Measurements from ENCODE around the gene DHRS7B. TPM values are rescaled to one million over a fixed set of nuclear protein-coding genes. Genes with fewer than 3 reads are reported as not detected.
A peak's percentile ranks its signal among the peaks of the same experiment; 100 is the strongest.
"Not testable (repeated sequence)": the region's sequence is repeated elsewhere in the genome, so short reads cannot be mapped to it uniquely, and the experiment has no call there.

Gene DHRS7B
- total RNA-seq, 1 donor from 2014 or later = 18.6 TPM

DNA sequence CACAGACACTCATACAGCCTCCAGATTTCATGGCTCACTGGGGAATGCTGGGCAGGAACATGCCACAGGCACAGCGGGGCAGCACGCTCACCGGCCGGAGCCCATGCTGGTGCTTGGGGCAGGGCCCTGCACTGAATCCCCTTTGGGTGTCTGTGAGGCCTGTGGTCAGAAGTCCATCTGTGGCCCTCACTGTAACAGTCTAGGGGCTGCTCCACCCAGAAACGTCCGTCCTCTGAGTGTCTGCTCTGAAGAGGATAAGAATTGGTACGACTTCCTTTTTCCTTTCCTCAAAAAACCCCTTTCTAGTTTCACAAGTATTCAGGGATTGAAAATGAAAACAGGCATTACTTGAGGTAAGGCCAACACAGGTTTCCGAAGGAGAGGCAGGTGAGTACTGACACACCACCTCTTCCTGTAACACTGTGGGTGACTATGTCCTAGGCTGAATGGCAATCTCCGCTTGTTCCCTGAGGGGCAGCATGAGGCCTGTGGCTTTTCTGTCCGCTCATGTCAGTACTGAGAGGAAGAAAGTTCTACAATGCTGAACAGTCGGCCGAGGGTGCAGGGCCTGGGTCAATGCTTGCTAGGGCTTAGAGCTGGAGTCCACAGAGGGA lies 44.7 kb downstream of the DHRS7B start:
- intact Hi-C loops (cut with micrococcal nuclease) = no loop called here
- no peak for ATAC-seq
- DNase-seq = no peak

DNA sequence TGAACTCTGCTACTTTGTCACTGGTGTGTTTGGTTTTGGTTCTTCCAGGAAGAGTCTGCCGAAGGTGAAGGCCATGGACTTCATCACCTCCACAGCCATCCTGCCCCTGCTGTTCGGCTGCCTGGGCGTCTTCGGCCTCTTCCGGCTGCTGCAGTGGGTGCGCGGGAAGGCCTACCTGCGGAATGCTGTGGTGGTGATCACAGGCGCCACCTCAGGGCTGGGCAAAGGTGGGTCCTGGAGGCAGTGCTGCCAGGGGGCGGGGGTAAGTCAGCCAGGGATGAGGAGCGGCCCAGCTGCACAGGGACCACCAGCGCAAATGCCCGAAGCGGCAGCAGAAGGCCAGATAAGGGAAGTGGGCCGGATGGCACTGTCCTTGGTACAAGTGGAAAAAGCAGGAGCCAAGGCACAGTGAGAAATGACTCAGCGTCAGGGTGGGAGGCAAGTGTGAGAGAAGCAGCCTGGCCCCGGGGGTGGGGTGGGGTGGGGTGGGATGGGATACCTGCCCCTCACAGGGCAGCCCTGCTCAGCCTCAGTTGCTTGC lies 45.3 kb downstream of the DHRS7B start:
- intact Hi-C loops (cut with micrococcal nuclease) = no loop called here
- ATAC-seq = no peak
- no peak for DNase-seq

DNA sequence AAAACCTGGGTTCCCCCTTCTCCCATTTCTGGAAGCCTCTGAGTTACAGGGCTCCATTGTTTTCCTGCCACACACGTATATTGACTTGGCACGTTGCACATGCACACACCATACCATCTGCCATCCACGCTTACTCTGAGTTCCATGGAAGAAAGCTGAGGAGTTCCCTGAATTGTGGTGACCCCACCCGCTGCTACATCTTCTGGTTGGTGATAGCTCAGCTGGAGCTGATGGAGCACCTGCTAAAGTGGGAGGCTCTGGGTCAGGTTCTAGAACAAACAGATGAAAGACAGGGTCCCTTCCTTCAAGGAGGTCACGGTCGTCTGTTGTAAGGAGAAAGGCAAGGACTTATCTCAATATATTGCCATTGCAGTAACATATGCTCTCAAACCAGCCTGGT lies 46.1 kb downstream of the DHRS7B start:
- no peak for DNase-seq
- intact Hi-C loops (cut with micrococcal nuclease) = no loop called here
- ATAC-seq = no peak

DNA sequence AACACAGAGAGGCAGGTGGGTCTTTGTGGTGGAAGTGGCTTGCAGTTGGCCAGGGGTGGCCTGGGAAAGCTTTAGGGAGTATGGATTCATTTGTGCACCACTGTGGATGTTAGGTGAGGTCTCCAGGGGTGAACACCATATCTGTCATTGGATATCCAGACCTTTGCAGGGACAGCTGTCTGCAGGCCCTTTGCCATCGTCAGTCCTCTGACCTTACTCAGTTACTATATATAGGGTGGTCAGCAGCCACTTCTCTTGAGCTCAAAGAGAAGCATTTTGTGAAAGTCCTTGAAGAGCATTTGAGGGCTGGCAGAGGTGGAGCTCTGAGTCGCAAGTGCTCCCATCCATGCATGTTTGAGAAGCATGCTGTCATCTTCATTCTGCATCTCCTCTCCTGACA lies 46.8 kb downstream of the DHRS7B start:
- peak; percentile 74 for ATAC-seq
- intact Hi-C loops (cut with micrococcal nuclease) = no loop called here
- no peak for DNase-seq

DNA sequence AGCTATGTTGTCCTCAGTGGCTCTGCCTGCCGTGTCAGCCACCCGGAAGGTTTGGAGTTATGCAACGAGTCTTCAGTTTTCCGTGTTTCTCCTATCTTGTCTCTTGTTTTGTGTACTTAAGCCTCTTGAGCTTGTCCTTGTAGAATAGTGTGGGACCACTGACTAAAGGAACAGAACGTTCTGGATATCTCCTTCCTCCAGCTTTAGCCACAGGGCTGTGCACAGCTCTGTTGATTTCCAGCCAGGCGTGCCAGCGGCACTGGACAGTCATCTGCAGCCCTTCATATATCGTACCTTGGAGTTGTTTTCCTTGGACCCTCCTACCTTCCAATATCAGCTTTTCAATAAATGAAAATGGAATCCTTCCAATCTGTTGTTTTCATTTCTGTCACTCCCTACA lies 47.4 kb downstream of the DHRS7B start:
- DNase-seq = peak; percentile 49
- peak; percentile 72 for ATAC-seq
- intact Hi-C loops (cut with micrococcal nuclease) = no loop called here

DNA sequence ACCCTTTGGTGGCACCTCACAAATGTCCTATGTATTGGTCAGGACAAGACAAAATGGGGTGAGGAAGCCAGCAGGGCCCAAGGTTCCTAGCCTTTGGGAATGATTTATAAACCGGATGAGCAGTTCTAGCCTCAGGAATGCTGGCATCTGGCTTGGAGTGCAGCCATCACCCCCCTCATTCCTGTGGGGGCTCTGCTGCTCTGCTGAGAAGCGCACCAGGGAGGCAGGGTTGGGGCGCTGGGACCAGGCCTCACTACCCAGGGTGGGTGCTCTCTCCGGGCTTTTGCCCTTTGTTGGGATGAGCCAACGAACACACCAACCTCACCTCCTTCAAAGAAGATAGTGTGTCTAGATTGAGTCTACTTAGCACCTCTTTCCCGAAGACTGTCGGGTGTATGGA lies 47.9 kb downstream of the DHRS7B start:
- ATAC-seq (no peak), DNase-seq (no peak)
- intact Hi-C loops (cut with micrococcal nuclease) = no loop called here

DNA sequence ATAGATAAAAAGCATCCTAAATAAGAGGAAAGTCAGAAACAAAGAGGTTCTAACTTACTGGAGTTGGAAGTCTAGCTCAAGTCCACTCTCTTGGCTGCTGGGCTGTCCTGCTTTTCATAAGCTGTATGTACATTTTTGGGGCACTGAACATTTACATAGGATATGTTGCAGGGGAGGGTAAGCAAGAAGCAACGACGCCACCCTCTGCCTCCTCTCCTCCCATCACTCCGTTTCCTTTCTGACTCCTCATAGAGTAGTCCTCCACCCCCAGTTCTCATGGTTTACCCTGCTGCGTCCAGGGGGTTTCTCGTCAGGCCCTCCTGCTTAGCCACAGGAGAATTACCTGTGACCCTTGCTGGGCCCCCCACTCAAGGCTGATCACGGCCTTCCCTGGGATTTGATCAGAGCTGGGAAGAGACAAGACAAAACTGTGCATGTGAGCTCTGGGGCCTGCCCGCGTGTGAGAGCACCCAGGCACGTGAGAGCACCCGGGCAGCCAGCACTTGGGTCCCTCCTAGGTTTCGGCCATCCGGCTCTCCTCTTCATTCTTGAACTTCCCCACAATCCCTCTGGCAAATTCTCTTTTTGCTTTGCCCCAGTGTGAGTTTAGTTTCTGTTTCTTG lies 50.1 kb downstream of the DHRS7B start:
- no peak for DNase-seq
- ATAC-seq = no peak

DNA sequence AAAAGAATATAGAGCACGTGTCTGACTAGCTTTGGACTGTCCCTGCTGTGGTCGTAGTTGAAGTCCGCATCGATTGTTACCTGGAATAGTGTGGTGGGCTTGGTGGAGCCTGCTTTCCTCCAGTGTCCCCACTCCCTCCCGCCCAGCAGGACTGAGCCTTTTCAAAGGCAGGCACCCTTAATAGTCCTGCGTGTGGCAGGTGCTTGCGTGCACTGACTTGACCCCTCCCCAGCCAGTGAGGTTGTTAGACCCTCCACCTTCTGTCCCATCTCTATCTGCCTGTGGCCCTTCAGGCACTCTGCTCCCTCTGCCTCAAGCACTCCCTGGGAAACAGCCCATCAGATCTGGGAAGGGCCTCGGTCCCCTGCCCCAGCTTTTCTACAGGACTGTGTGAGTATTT lies 50.6 kb downstream of the DHRS7B start:
- DNase-seq (no peak), ATAC-seq (no peak)
- intact Hi-C loops (cut with micrococcal nuclease) = no loop called here

More for the DNA sequence above, 50.1 kb downstream of the DHRS7B start:
- intact Hi-C loops (cut with micrococcal nuclease) = no loop called here

DNA sequence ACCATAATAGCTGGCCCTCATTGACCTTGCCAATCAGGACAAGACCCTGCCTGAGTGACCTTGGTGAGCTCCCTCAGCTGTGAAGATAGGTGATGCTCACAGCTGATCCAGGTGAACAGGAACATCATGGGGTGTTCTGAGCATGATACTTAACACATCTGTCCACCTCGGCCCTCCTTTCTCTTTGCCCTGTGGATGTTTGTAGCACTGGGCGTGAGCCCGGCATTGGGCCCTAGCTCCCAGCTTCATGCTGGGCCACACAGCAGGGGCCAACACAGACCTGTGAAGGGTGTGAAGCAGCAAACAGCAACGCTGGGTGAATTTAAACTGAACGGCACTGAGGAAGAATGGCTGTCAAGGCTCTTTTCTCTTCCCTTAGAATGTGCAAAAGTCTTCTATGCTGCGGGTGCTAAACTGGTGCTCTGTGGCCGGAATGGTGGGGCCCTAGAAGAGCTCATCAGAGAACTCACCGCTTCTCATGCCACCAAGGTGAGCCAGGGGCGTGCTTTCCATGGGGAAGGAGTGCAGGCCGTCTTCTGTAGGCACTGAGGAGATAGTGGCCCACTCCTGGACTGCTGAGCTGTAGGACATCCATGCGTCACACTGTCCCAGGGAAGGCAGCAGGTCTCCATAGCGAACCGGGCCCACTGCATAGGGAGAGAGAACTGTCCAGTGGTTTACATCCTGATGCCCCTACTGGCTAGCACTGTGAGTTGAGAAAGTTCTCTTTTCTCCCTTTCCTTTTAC lies 51.3 kb downstream of the DHRS7B start:
- ATAC-seq (no peak), DNase-seq (no peak)
- intact Hi-C loops (cut with micrococcal nuclease) = no loop called here

DNA sequence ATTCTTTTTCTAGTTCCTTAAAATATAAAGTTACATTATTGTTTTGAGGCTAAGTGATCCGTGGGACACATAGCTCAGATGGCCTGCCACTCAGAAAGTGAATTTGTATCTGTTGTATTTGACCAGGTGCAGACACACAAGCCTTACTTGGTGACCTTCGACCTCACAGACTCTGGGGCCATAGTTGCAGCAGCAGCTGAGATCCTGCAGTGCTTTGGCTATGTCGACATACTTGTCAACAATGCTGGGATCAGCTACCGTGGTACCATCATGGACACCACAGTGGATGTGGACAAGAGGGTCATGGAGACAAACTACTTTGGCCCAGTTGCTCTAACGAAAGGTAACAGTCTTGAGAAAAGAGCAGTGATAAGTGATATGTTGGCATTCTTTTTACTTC lies 56.7 kb downstream of the DHRS7B start:
- ATAC-seq (no peak), DNase-seq (no peak)
- intact Hi-C loops (cut with micrococcal nuclease) = no loop called here

DNA sequence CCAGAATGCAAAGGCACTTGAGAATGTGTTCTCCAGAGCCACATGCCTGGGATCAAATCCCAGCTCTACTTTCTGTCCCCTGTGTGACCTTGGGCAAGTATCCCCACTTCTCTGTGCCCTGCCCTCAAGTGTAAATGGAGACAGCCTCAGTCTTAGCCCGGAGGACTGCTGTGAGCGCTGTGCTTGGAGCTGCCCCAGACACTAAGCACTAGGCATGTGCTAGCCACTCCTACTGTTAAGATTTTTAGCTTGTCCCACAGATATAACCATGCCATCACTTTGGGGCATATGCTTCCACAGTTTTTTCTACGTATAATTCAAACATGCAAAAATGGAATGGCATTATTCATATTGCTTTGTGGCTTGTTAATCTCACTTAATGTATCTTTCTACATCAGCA lies 57.8 kb downstream of the DHRS7B start:
- ATAC-seq (no peak), DNase-seq (no peak)
- intact Hi-C loops (cut with micrococcal nuclease) = no loop called here

DNA sequence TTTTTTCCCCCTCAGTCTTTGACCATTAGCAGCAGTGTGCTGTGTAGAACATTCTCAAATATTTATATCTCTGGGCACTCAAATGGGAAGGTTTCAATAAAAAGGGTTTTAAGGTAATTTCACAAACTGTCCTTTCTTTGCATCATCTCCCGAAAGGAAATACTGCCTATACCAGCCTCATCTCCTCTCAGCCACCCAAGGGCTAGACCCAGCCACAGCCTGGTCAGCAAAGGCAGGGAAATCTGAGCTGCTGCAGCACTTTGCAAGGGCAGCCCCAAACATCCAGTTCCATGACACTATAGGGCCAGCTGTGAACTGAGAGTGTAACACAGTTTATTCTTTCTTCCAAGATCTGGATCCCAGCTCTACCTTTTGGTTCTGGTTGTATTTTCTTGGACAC lies 58.3 kb downstream of the DHRS7B start:
- ATAC-seq = no peak
- intact Hi-C loops (cut with micrococcal nuclease) = no loop called here
- no peak for DNase-seq

DNA sequence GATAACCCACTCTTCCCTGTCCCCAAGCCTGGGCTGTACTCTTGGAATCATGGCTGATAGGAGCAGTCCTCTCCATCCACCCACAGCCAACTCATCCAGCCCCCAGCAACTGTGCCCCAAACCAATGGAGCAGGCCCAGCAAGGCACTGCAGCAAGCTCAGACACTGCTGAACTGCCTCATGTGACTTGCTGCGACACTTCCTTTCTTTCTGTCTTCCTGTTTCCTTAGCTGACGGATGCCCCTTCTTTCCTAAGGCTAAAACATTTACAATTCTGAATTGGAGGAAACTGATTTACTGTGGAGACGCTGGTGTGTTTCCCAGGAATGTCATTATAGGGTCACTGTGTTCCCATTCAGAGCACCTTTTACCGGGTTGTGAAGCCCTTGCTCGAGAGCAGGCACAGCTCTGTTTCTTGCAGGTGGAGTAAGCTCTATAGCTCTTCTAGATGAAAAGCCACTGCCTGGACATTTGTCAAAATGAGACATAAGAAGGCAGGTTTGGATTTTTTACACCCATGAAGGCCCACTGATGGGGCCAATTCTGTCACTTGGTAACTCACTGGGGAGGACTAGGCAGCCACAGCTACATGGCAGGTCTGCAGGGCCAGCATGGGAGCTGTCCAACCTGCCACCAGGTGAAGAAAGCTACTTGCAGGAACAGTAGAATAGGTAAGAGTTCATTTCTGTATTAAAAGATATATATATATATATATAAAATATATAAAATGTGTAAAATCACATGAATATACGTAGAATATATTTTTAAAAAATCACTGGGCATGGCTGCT lies 59.8 kb downstream of the DHRS7B start:
- DNase-seq (no peak), ATAC-seq (peak; percentile 21)
- intact Hi-C loops (cut with micrococcal nuclease) = no loop called here

DNA sequence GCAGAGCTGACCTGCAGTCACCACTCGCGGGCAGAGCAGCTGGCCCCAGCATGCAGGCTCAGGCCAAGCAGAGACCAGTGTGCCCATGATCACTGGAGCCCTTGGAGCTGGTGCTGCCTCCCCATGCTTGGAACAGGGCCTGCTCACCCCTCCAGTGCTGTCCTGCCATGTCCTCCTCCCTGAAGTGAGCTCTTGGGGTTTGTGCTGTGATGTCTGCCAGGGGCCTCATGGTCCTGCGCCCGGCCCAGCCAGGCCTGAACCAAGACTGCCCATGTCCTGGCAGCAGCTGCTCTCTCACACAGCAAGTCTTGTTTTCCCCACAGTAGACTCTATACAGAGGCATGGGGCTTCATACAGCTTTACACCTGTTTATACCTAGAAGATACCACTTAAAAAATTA lies 62.6 kb downstream of the DHRS7B start:
- intact Hi-C loops (cut with micrococcal nuclease) = no loop called here
- no peak for ATAC-seq
- DNase-seq = no peak

DNA sequence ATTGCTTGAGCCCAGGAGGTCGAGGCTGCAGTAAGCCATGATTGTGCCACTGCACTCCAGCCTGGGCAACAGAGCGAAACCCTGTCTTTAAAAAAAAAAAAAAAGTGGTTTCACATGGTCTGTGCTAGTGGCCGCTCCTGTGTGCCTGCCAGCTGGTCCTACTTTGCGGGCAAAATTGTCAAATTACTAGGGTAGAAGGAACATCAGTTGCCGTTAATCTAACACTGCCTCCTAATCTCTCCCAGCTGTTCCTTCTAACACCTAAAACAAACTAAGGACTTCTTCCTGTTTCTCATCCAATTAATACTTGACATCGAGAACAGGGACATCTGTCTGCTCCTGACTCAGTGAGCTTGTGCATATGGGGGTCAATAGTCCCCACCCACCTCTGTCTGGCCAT lies 63.3 kb downstream of the DHRS7B start:
- ATAC-seq = no peak
- DNase-seq = no peak
- intact Hi-C loops (cut with micrococcal nuclease) = no loop called here

DNA sequence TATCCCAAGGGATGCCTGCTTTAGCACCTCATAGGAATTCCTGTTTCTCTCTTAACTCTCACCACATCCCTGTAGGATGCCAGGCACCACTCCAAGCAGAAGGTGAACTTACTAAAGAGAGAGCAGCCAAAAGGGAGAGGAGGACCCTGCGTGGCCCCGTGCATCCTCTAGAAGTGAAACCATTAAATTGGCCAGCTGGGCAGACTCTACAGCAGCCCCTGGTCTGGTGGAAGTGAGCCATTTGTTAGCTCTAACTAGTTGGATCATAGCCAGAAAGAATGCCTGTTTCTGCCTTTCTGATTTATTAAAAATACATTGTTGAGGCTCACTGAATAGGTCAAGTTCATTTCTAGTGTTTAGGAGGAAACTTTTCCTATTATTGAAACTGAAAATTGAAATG lies 64.9 kb downstream of the DHRS7B start:
- ATAC-seq (no peak), DNase-seq (no peak)
- intact Hi-C loops (cut with micrococcal nuclease) = no loop called here

DNA sequence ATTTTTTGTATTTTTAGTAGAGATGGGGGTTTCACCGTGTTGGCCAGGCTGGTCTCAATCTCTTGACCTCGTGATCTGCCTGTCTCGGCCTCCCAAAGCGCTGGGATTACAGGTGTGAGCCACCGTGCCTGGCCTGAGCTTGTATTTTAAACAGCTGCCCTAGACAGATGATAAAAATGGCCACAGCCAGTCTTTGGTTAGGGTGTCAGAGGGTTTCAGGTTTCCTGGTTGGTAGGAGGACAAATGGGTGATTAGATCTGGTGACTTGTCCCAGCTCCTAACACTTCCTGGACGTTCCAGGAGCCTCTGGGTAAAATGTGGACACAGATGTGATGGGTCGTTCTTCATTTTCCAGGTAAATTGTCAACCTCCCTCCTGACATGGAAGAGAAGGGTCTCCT lies 65.7 kb downstream of the DHRS7B start:
- intact Hi-C loops (cut with micrococcal nuclease); ATAC-seq; DNase-seq: not testable (repeated sequence)

DNA sequence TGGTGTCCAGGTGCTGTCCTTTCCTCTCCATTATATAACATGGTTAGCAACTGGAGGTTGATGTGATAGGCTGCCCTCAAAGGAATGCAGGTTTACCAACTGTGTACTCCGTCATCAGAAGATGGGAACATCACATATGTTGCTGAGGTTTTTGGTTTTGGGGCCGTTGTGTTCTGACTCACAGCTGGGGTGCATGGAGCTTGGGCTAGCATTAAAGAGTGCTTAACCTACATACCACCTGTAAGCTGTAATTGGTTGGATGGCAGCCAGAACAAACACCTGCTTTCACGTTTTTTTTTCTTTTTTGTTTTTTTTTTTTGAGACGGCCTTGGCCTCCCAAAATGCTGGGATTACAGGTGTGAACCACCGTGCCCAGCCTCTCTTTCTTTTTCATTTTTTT lies 66.3 kb downstream of the DHRS7B start:
- intact Hi-C loops (cut with micrococcal nuclease) = no loop called here
- DNase-seq (no peak), ATAC-seq (no peak)

DNA sequence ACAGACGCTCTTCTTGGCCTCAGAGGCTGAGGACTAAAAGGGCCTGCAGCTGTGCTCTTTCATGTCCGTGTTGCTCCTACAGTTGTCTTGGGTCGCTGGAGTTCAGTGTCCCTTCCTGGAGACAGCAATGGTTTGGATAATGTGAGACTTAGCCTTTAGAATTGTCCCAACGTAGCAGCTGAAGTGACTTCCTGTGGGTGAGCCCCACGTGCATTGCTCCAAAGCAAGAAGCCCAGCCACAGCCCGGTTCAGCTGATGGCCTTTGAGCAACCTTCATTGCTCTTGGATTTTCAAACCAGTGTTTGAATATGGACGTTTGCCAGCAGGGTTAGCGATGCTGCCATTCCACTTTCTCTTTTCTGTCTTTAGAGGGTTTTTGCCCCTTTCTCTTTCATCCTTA lies 67.5 kb downstream of the DHRS7B start:
- DNase-seq = no peak
- peak; percentile 42 for ATAC-seq
- intact Hi-C loops (cut with micrococcal nuclease) = no loop called here

DNA sequence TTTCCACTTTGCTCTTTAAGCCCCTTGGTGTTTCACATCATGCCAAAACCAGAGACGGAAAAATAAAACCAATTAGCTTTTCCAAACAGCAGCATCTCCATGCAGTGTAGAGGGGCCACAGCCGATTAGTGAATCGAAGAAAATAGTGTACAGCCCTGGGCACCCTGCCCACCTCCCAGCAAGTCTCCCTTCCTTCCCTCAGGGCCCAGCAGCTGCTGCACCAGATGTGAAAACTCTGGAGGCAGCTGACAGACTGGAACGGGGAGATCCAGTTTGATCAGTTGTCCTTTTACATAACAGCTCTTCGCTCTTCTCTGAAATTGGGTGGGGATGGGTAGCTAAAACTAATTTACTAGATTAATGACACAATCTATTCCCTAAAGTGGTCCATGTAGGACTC lies 67.9 kb downstream of the DHRS7B start:
- ATAC-seq (peak; percentile 73), DNase-seq (peak; percentile 74)
- intact Hi-C loops (cut with micrococcal nuclease) = no loop called here

Data from left ventricle myocardium superior (tissue), 1 donor.